SK-N-SH (cell line): Measurements from ENCODE around the gene ESRRG.

ENCODE experiments used
- CHD2 ChIP-seq: fragments of 150-350 bp; IDR thresholded peaks from 2 replicates; pipeline ENCODE4 v1.6.1; 2018; ENCODE audit warnings: low read length; ENCODE audit not compliant: partially characterized antibody
- CTCF ChIP-seq: fragments of 200-600 bp; sonication (generic); IDR thresholded peaks from 2 replicates; pipeline ENCODE4 v1.6.1; 2017; ENCODE audit warnings: antibody characterized with exemption, mild to moderate bottlenecking, moderate library complexity
- EP300 ChIP-seq, 2 experiments: IDR thresholded peaks; 2 replicates each; pipeline versions ENCODE4 v1.4.0 to v1.6.1; 2012; ENCODE audit warnings: borderline replicate concordance in 1 of 2, low read depth in 1 of 2, low read length in 1 of 2
- FOXJ3 ChIP-seq: sonication (generic); formaldehyde crosslinking; IDR thresholded peaks from 2 replicates; pipeline ENCODE4 v1.5.1; 2020; ENCODE audit warnings: mild to moderate bottlenecking, missing genetic modification reagents
- POLR2AphosphoS5 ChIP-seq: IDR thresholded peaks from 2 replicates; pipeline ENCODE4 v1.6.1; 2012; ENCODE audit warnings: low read depth, low read length
- TCF12 ChIP-seq: IDR thresholded peaks from 2 replicates; pipeline ENCODE4 v1.4.0; 2012
- YY1 ChIP-seq: IDR thresholded peaks from 2 replicates; pipeline ENCODE4 v1.4.0; 2012; ENCODE audit warnings: low read depth, mild to moderate bottlenecking
- TF ChIP-seq, protein P1 (sequence below): IDR thresholded peaks from 2 replicates; pipeline ENCODE4; 2012
- TF ChIP-seq, protein P2 (sequence below): fragments of 150-350 bp; IDR thresholded peaks from 2 replicates; pipeline ENCODE4 v1.6.1; 2017; ENCODE audit warnings: antibody characterized with exemption, low read length, low read depth, borderline replicate concordance

- TF ChIP-seq CHD2 (no peak), TCF12 (no peak), EP300 (IDR thresholded peaks at IDR 0.05; ENCODE audit: borderline replicate concordance in 1 of 2, low read depth in 1 of 2, low read length in 1 of 2) (no peak), CTCF (no peak), FOXJ3 (no peak), POLR2AphosphoS5 (no peak), YY1 (no peak)
- TF ChIP-seq, protein P1, sequence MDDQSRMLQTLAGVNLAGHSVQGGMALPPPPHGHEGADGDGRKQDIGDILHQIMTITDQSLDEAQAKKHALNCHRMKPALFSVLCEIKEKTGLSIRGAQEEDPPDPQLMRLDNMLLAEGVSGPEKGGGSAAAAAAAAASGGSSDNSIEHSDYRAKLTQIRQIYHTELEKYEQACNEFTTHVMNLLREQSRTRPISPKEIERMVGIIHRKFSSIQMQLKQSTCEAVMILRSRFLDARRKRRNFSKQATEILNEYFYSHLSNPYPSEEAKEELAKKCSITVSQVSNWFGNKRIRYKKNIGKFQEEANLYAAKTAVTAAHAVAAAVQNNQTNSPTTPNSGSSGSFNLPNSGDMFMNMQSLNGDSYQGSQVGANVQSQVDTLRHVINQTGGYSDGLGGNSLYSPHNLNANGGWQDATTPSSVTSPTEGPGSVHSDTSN: no peak
- TF ChIP-seq, protein P2, sequence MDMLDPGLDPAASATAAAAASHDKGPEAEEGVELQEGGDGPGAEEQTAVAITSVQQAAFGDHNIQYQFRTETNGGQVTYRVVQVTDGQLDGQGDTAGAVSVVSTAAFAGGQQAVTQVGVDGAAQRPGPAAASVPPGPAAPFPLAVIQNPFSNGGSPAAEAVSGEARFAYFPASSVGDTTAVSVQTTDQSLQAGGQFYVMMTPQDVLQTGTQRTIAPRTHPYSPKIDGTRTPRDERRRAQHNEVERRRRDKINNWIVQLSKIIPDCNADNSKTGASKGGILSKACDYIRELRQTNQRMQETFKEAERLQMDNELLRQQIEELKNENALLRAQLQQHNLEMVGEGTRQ: no peak
These were observed 200.2 kb downstream of the ESRRG start for GRCh38 chr1:216523043-216523442.
